C4-2B (cell line): Measurements from ENCODE around the gene SLC66A1.

ENCODE experiments used
- ZFX ChIP-seq: fragments of 450-650 bp; IDR thresholded peaks from 2 replicates; pipeline ENCODE4 v1.6.1; 2017
- TF ChIP-seq, protein P1 (sequence below): fragments of 450-650 bp; conservative IDR thresholded peaks from 2 replicates; pipeline ENCODE4 v1.5.1; 2017; ENCODE audit warnings: mild to moderate bottlenecking

DNA sequence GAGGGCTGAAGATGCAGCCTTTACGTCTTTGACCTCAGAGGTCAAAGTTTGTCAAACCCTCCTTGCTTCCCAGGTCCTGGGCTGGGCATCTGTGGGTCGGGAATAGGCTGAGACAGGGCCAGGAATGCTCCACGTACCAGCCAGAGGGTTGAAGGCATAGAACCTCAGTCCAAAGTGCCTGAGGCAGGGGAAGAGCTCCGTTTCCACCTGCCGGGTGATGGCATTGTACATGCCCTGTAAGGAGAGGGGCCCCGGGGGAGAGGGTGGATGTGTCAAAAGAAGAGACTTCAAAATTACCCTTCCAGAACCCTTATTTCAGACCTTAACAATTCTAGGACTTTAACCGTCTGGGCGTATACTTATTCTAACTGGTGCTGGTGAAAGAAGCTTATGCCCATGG lies 27.2 kb upstream of the SLC66A1 start:
- TF ChIP-seq, protein P1, sequence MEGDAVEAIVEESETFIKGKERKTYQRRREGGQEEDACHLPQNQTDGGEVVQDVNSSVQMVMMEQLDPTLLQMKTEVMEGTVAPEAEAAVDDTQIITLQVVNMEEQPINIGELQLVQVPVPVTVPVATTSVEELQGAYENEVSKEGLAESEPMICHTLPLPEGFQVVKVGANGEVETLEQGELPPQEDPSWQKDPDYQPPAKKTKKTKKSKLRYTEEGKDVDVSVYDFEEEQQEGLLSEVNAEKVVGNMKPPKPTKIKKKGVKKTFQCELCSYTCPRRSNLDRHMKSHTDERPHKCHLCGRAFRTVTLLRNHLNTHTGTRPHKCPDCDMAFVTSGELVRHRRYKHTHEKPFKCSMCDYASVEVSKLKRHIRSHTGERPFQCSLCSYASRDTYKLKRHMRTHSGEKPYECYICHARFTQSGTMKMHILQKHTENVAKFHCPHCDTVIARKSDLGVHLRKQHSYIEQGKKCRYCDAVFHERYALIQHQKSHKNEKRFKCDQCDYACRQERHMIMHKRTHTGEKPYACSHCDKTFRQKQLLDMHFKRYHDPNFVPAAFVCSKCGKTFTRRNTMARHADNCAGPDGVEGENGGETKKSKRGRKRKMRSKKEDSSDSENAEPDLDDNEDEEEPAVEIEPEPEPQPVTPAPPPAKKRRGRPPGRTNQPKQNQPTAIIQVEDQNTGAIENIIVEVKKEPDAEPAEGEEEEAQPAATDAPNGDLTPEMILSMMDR: no peak
- TF ChIP-seq ZFX: no peak
